ENCODE measurements around the gene GNB3. TPM values are rescaled to one million over a fixed set of nuclear protein-coding genes. Genes with fewer than 3 reads are reported as not detected.

GNB3 gene
- total and polyA plus RNA-seq, 9 of the 15 experiments (the other 6 are each of a cell fraction or from before 2014, with no cell fraction given) = 1.4 to 5.8 (median 2.0) TPM

DNA sequence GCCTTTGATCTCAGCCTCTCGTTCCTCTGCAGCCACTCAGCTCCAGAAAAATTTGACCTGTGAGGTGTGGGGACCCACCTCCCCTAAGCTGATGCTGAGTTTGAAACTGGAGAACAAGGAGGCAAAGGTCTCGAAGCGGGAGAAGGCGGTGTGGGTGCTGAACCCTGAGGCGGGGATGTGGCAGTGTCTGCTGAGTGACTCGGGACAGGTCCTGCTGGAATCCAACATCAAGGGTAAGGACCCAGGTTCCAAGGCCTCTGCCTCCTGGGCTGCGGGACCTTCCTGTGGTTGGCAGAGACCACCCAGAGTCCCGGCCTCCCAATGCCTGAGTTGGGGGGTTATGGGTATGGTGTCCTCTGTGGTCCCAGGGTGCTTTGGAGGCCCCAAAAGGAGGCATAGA lies 23.6 kb upstream of the GNB3 start (continued):
- TF ChIP-seq, protein P1, sequence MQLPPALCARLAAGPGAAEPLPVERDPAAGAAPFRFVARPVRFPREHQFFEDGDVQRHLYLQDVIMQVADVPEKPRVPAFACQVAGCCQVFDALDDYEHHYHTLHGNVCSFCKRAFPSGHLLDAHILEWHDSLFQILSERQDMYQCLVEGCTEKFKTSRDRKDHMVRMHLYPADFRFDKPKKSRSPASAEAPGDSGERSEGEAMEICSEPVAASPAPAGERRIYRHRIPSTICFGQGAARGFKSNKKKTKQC (CRISPR knock-in tag; IDR thresholded peaks at IDR 0.05) = no peak

DNA sequence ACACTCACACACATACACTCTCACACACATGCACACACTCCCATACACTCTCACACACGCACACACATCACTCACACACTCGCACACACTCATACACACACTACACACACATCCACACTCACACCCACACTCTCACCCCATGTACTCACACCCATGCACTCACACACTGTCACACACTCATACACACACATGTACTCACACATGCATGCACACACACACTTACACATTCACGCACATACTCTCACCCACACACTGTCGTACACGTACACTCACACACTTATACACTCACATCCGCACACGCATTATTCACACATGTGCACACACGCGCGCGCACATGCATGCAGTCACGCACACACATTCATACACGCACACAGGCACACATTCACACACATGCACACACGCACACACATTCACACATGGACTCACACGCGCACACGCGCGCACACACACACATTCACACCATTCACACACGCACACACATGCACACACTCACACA lies 23.0 kb upstream of the GNB3 start:
- no peak for DNase-seq (ENCODE audit: extremely low read depth in 1 of 4, low spot score in 3 of 4)
- no peaks in the 10 kb centered on the region for H3K9me3 ChIP-seq (replicated peaks; ENCODE audit: control insufficient read depth, insufficient read depth, low read depth, low read length)
- no peak overlapping the region for H3K9ac ChIP-seq (ENCODE audit: insufficient read depth in 1 of 2, low read depth in 2 of 2, low read length in 2 of 2)
- FAIRE-seq = no peak
- in situ Hi-C loops (cut with MboI) (no loop called here), intact Hi-C loops (cut with micrococcal nuclease) (no loop called here)
- H3K36me3 ChIP-seq (ENCODE audit: control insufficient read depth, insufficient read depth, low read length) = no peaks in the 10 kb centered on the region
- BruUV-seq (replicated peaks) = no TSS peak
- H3K4me2 ChIP-seq (ENCODE audit: insufficient read depth, low read length) = no peak overlapping the region
- CTCF ChIA-PET (ENCODE audit: low intra/inter-chr PET ratio) = no interaction called here
- no peaks in the 10 kb centered on the region for H3K27me3 ChIP-seq (ENCODE audit: control insufficient read depth in 2 of 2, insufficient read depth in 2 of 2, low read length in 2 of 2)
- POLR2A ChIA-PET = no interaction called here
- WGBS (ENCODE audit: insufficient coverage, low coverage, missing lambda C conversion rate) = 67% methylated on average over 16 of the region's 20 CpGs
- no peak for ATAC-seq
- no peaks in the 10 kb centered on the region for H4K20me1 ChIP-seq (replicated peaks; ENCODE audit: control insufficient read depth, insufficient read depth, low read length)
- TF ChIP-seq MYNN (IDR thresholded peaks at IDR 0.05) (peak; percentile 66; the same call in 1 of the 2 replicates), MYNN (CRISPR knock-in tag; IDR thresholded peaks at IDR 0.05) (no peak), SREBF2 (CRISPR knock-in tag; IDR thresholded peaks at IDR 0.05) (no peak), ZNF316 (IDR thresholded peaks at IDR 0.05) (no peak), TAF1 (IDR thresholded peaks at IDR 0.05; ENCODE audit: control insufficient read depth, extremely low read depth, insufficient read depth, low read length, severe bottlenecking) (no peak), SIN3A (IDR thresholded peaks at IDR 0.05; ENCODE audit: borderline replicate concordance in 2 of 2, control insufficient read depth in 1 of 2, low read depth in 2 of 2, low read length in 2 of 2) (no peak), TOE1 (IDR thresholded peaks at IDR 0.05; ENCODE audit: borderline replicate concordance) (0 out of 2 replicates have a peak, but pooled peaks have one; percentile 24), TOE1 (CRISPR knock-in tag; IDR thresholded peaks at IDR 0.05; ENCODE audit: borderline replicate concordance, low read depth) (no peak), TEAD1 (CRISPR knock-in tag; IDR thresholded peaks at IDR 0.05) (no peak), KLF6 (CRISPR knock-in tag; IDR thresholded peaks at IDR 0.05; ENCODE audit: borderline replicate concordance) (no peak)
- TF ChIP-seq, protein P2, sequence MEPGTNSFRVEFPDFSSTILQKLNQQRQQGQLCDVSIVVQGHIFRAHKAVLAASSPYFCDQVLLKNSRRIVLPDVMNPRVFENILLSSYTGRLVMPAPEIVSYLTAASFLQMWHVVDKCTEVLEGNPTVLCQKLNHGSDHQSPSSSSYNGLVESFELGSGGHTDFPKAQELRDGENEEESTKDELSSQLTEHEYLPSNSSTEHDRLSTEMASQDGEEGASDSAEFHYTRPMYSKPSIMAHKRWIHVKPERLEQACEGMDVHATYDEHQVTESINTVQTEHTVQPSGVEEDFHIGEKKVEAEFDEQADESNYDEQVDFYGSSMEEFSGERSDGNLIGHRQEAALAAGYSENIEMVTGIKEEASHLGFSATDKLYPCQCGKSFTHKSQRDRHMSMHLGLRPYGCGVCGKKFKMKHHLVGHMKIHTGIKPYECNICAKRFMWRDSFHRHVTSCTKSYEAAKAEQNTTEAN (CRISPR knock-in tag; IDR thresholded peaks at IDR 0.05) = peak; percentile 94
- H3K4me1 ChIP-seq (replicated peaks in 1 of 2; ENCODE audit: control insufficient read depth in 2 of 2, insufficient read depth in 2 of 2, low read length in 2 of 2) = peaks cover 8 to 11% of the 10 kb centered on the region in 2 experiments; a peak in 4 of 5 replicates
- H2AFZ ChIP-seq (ENCODE audit: low read depth, low read length) = no peak overlapping the region
- H3K27ac ChIP-seq (ENCODE audit: extremely low read depth, low read depth, low read length) = no peak overlapping the region
- H3K79me2 ChIP-seq (ENCODE audit: control insufficient read depth, insufficient read depth, low read length) = no peaks in the 10 kb centered on the region
- H3K4me3 ChIP-seq = no peak overlapping the region
- no peaks in the 10 kb centered on the region for H3K9me1 ChIP-seq (ENCODE audit: control insufficient read depth, insufficient read depth, low read length)

Data from K562 (cell line).